HTERT RPE-1 (cell line): ENCODE results near the gene BDH1.

Source experiments
- in situ Hi-C: fragments of 300-500 bp; cut with MboI; formaldehyde crosslinking; loops from 4 replicates; pipeline ENCODE4 v1.14.3; 2020; ENCODE audit warnings: low sequenced_read_pairs

BDH1 gene

GRCh38 chr3:197549261-197549885 lies 6.4 kb downstream of the BDH1 start:
- in situ Hi-C loops: no loop called here

- in situ Hi-C loops: no loop called here
These were observed 8.3 kb downstream of the BDH1 start for GRCh38 chr3:197547306-197548011.

- in situ Hi-C loops: no loop called here
These were observed 9.3 kb downstream of the BDH1 start for GRCh38 chr3:197546307-197547085.

GRCh38 chr3:197545571-197545970 lies 10.2 kb downstream of the BDH1 start:
- in situ Hi-C loops: no loop called here

- in situ Hi-C loops: no loop called here
These were observed 10.7 kb downstream of the BDH1 start for GRCh38 chr3:197545101-197545500.

GRCh38 chr3:197542741-197543454 lies 12.9 kb downstream of the BDH1 start:
- in situ Hi-C loops: no loop called here

- in situ Hi-C loops: no loop called here
These were observed 13.8 kb downstream of the BDH1 start for GRCh38 chr3:197541756-197542539.

- in situ Hi-C loops: no loop called here
These were observed 14.8 kb downstream of the BDH1 start for GRCh38 chr3:197540961-197541377.

- in situ Hi-C loops: no loop called here
These were observed 16.1 kb downstream of the BDH1 start for GRCh38 chr3:197539651-197540051.

GRCh38 chr3:197533927-197534725 lies 21.6 kb downstream of the BDH1 start:
- in situ Hi-C loops: no loop called here

- in situ Hi-C loops: no loop called here
These were observed 22.4 kb downstream of the BDH1 start for GRCh38 chr3:197533396-197533795.

- in situ Hi-C loops: no loop called here
These were observed 23.4 kb downstream of the BDH1 start for GRCh38 chr3:197532388-197532787.

GRCh38 chr3:197528190-197528589 lies 27.6 kb downstream of the BDH1 start:
- in situ Hi-C loops: no loop called here

GRCh38 chr3:197527569-197527968 lies 28.2 kb downstream of the BDH1 start:
- in situ Hi-C loops: no loop called here

GRCh38 chr3:197525706-197526105 lies 30.1 kb downstream of the BDH1 start:
- in situ Hi-C loops: no loop called here

GRCh38 chr3:197524128-197524527 lies 31.6 kb downstream of the BDH1 start:
- in situ Hi-C loops: no loop called here

- in situ Hi-C loops: no loop called here
These were observed 32.2 kb downstream of the BDH1 start for GRCh38 chr3:197523526-197523925.

GRCh38 chr3:197522881-197523441 lies 32.8 kb downstream of the BDH1 start:
- in situ Hi-C loops: no loop called here

- in situ Hi-C loops: no loop called here
These were observed 33.5 kb downstream of the BDH1 start for GRCh38 chr3:197522183-197522715.
